Vagina (tissue), 2 donors: ENCODE results near the gene TRA2A.

ENCODE experiments used
- CTCF ChIP-seq, 3 experiments: fragments of 450-650 bp in 2 of 3; fragments of 200-600 bp in 1 of 3; sonication (generic) in 1 of 3; IDR thresholded peaks; one replicate each; pipeline ENCODE4 v1.5.1; 2017 to 2019; ENCODE audit warnings: antibody characterized with exemption in 3 of 3, mild to moderate bottlenecking in 2 of 3, moderate library complexity in 2 of 3
- POLR2A ChIP-seq, 2 donors: fragments of 450-650 bp; IDR thresholded peaks; one replicate each; pipeline ENCODE4 v1.6.1; 2017; ENCODE audit warnings: antibody characterized with exemption in 2 of 2, mild to moderate bottlenecking in 2 of 2, moderate library complexity in 2 of 2

GRCh38 chr7:23531794-23532489 is at the start of gene TRA2A:
- TF ChIP-seq CTCF (IDR thresholded peaks at IDR 0.05) (no peak), POLR2A (IDR thresholded peaks at IDR 0.05) (peak in 1 of 2 donors; percentile 95)
